NCI-H345 (cell line): ENCODE data around the gene SPDYE3.
A peak's percentile ranks its signal among the peaks of the same experiment; 100 is the strongest.
"Not testable (repeated sequence)": the region's sequence is repeated elsewhere in the genome, so short reads cannot be mapped to it uniquely, and the experiment has no call there.

Experiments
- DNase-seq: peaks from one replicate; lab custom pipeline; 2025; lab: John Stamatoyannopoulos, UW

Gene SPDYE3, protein sequence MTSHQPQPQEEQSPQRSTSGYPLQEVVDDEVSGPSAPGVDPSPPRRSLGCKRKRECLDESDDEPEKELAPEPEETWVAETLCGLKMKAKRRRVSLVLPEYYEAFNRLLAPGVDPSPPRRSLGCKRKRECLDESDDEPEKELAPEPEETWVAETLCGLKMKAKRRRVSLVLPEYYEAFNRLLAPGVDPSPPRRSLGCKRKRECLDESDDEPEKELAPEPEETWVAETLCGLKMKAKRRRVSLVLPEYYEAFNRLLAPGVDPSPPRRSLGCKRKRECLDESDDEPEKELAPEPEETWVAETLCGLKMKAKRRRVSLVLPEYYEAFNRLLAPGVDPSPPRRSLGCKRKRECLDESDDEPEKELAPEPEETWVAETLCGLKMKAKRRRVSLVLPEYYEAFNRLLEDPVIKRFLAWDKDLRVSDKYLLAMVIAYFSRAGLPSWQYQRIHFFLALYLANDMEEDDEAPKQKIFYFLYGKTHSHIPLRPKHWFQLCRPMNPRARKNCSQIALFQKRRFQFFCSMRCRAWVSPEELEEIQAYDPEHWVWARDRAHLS

DNA sequence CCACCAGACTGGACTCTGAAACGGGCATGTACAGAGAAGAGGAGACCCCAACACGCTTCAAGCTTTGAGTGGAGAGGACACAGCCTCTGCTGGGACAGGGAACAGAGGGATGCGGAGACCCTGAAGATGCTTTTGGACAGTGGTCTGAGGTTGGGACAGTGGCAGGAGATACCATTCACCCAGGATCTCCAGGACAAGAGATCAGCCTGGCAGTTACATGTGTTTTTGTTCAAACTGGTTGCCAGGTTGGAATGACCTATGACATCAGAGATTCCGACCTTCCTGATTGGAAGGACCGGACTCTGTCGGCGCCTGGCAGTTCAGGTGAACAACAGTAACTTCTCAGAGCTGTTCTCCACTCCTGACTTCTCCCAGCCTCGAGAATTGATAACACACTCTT, at the start of gene SPDYE3:
TSS of gene SPDYE3 (plus strand) at position 301 of the 400 bp plus-strand sequence. CDS start 184 bp downstream, outside the sequence.
- DNase-seq, result not testable (repeated sequence)

DNA sequence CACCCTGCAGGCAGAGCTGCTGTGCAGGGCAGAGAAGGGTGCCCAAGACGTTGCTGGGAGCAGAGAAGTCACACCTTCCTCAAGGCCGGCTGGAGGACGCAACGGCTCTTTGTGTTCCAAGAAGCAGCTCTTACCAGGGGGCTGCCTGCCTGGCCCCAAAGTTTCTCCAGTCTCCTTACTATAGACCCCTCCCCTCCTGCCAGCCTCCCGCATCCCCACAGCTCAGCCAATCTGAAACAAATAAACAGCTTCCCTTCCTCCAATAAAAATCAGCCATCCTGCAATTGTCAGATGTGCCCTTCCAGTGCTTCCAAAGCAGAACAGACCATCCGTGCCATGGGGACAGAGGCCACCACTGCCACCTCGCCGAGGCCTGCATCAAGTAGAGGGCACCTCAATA, 47.5 kb upstream of the SPDYE3 start:
- DNase-seq, result not testable (repeated sequence)

DNA sequence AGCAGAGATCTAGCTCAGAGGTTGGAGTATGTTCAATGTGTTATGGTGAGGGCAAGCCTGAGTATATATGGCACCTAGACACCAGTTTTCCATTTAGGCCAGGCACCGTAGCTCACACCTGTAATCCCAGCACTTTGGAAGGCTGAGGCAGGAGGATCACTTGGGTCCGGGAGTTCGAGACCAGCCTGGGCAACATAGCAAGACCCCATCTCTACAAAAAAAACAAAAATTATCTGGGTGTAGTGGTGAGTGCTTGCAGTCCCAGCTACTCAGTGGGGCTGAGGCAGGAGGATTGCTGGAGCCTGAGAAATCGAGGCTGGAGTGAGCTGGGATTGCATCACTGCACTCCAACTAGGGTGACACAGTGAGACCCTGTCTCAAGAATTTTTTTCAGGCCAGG, 44.6 kb upstream of the SPDYE3 start:
- not testable (repeated sequence) for DNase-seq

DNA sequence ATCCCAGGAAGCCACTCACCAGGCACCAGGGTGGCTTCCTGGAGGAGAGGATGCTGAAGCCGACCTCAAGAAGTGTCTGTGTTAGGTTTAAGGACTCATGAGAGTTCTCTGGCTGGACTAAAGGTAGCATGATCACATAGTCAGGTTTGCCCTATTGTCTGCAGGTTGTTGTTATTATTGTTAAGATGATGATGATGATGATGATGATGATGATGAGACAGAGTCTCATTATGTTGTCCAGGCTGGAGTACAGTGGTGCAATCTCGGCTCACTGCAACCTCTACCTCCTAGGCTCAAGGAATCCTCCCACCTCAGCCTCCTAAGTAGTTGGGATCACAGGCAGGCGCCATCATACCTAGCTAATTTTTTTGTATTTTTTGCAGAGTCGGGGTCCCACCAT, 43.3 kb upstream of the SPDYE3 start:
- DNase-seq, result not testable (repeated sequence)

DNA sequence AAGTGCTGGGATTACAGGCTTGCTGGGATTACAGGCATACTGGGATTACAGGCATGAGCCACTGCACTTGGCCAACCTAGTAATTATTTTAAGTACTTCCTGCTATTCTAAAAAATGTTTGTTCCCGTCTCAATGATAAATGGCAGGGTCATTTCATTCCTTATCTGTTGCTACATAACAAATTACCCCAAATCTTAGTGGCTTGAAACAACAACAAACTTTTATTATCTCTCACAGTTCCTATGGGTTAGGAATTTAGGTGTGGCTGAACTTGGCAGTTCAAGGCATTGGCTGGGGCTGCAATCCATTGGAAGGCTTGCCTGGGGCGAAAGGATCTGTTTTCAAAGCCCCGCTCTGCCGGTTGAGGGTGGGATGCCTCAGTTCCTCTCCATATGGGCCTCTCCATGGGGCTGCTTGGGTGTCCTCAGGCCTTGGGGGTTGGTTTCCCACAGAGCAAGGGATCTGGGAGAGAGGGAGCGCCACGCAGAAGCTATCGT, 42.8 kb upstream of the SPDYE3 start:
- not testable (repeated sequence) for DNase-seq

DNA sequence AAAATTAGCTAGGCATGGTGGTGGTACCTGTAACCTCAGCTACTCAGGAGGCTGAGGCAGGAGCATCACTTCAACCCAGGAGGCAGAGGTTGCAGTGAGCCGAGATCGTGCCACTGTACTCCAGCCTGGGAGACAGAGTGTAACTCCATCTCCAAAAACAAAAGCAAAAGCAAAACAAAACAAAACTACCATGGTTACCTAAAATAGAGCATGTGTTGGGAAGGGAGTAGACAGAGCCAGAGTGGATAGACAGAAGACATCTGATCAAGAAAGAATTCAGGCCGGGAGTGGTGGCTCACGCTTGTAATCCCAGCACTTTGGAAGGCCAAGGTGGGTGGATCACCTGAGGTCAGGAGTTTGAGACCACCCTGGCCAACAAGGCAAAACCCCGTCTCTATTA, 41.7 kb upstream of the SPDYE3 start:
- DNase-seq, result not testable (repeated sequence)

DNA sequence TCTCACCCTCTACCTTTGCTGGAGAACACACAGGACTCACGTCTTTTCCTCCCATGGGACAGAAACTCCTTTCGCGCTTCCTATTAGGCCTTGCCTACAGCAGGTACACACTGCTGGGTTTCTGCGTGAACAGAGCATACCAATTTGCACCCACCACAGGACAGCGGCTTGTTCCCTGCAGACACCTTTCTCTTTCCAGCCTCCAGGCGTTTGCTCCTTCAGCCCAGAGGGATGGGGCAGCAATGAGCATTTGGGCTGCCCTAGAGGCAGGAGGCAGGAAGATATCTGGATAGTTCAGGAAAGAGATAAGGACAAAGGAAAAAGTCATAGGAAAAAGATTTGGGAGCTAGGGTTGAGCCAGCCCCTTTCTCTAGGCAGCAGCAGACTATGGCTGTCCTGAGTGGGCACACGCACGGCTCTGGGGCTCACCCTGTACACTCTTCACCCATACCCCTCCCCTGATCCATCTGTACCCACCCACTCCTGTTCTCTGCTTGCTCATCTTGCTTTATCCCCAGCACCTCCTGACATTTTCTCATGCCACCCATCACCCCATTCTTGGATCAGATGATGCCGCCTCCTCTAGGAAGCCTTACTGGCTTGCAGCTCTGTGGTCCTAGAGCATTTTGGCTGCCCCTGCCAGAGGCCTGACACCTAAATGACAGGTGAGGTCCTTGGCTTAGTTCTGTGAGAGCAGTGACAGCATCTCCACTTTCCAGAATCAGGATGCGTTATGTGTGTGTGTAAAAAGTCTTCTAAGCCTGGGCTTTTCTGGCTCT, 40.7 kb upstream of the SPDYE3 start:
- no peak for DNase-seq

DNA sequence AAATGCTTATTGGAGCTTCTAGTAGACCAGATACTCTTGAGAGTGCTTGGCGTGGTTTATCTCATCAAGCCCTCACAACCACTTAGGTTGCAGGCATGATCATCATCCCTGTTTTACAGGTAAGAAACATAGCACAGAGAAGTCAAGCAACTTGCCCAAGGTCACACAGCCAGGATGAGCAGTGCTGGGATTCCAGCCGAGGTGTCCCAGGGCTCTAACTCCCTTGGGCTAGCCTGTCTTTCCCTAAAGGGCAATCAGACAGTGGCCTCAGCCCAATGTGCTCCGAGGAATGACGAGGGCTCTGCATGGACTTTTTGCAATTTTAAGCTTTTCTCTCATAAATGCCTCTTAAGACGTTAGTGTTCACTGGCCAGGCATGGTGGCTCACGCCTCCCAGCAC, 39.9 kb upstream of the SPDYE3 start:
- DNase-seq, result no peak

DNA sequence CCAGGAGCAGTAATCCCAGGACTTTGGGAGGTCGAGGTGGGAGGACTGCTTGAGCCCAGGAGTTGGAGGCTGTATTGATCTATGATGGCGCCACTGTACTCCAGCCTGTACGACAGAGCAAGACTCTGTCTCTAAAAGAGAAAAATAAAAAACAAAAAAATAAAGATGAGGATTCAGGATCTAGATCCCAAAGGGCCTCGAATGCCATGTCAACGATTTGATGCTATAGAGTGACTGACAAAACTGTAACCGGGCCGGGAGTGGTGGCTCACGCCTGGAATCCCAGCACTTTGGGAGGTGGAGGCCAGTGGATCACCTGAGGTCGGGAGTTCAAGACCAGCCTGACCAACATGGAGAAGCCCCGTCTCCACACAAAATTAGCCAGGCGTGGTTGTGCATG, 38.6 kb upstream of the SPDYE3 start:
- not testable (repeated sequence) for DNase-seq

DNA sequence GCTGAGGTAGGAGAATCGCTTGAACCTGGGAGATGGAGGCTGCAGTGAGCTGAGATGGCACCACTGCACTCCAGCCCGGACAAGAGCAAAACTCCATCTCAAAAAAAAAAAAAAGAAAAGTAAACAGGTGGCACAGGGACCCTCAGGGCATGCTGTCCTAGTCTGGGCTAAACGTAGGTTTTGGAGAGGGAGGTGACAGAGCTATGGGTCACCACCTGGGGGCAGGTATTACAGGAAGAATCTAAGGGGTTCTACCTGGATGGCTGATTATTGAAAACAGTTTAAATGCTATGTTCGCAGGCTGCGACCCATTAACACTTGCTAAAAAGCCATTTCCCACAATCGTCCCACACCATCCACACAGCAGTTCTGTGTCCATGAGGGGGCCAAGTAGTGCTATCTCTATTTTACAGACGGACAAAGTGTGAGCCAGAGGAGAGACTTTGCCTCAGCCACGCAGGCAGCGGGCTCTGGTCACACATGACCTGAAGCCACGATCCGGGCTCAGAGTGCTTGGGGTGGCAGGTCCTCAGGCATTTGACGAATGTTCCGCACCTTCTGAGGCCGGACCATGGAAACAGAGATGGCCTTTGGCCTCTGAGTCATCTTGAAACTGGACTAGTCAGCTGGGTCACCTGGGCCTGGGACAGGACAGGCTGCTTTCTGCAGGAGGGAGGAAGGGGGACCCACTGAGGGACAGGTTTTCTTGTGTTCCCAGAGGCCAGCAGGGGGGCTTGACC, 38.0 kb upstream of the SPDYE3 start:
- DNase-seq, result not testable (repeated sequence)

DNA sequence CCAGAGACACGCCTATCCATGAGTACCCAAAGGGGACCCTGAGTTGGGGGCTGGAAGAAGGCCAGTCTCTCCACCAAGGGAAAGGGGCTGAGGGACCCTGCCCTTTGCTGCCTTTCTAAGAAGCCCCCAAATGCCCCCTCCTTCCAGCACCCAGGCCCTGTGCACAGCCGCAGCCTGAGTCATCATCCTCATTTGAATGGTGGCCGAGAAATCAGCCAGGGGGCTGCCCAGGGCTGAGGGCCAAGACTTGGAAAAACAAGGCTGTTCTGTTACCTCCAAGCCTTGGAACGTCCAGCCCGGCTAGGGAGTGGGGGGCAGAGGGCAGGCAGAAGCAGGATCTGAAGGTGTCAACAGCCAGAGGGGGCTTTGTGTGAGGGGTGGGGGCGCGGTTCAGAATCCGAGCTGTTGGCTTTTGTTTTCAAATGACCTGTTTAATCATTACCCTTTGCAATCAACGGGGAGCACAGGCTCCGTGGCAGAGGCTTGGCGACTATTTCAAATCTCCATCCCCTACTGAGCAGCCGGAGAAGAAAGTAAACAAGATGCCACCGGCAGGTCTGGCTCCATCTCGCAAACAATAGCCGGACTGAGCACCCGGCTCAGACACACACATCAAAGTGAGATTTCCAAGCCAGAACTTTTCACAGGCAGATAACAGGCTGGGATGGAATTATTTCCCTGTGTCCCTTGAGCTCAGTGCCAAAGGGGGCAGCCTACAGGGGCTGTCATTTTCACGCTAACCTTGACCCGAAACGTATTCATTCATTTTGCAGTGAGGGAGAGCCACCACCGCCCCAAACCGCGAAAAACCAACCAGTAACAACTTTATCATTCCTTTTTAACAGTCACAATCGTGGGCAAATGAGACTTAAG, 37.2 kb upstream of the SPDYE3 start:
- DNase-seq, result peak; percentile 18

DNA sequence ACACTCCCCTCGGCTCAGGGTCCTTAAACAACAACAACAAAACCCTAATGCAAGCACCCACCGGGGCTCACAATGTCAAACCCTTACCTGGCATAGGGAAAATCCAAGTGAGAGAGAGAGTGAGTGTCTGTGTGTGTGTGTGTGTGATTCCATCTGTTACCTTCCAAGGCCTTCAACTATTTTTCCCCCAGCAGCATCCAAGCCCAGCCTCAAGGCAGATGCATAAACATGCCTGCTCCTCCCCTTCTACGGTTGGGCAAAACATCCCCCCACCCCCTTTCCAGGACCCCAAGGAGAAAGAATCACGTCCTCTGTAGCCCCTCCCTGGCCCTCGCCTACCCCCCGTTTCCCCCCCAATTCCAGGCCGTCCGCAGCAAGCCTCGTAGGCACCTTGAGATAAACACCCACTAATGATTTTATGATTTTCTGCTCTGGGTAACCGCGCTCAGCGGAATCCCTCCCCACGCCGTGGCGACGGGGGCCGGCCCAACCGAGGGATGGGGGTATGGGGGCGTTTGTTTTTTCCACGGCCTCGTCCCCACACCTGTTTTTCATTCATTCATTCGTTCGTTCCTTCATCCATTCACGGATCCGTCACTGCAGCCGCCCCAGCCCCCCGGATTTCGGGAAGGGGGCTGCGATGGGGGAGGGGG, 36.4 kb upstream of the SPDYE3 start:
- DNase-seq, result peak; percentile 18

DNA sequence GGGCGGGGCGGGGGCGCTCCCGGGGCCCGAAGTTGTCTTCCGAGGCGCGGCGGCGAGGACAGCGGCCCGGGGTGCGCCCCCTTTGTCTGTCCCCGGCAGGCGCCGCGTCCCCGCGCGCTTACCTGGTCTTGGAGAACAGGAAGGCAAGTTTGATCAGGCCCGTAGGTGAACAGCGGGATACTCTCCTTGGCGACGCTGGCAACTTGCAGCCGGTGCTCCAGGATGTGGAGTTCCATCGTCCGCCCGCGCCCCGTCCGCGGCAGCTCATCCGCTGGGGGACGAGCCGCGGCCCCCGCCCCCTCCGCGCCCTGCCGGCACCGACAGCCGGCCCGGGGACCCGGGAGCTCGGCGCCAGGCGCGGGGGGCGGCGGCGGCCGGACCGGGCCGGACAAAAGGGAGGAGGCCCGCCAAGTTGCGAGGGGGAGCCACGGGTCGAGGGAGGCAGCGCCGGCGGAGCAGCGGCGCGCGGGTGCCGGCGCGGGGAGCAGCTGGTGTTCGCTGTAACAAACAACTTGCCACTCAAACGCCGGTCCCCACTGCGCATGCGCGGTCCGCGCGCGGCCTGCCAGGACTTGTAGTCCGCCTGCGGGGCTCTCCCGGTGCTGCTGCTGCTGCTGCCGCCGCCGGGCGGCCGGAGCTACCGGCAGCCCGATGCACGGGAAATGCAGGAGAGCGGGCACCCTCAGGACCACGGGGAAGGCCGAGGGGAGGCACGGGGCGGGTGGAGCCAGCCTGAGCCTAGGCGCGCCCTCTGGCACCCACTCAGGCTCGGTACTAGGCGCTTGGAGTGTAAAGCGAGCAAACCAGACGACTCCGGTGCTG, 35.6 kb upstream of the SPDYE3 start:
- peak; percentile 95 for DNase-seq

DNA sequence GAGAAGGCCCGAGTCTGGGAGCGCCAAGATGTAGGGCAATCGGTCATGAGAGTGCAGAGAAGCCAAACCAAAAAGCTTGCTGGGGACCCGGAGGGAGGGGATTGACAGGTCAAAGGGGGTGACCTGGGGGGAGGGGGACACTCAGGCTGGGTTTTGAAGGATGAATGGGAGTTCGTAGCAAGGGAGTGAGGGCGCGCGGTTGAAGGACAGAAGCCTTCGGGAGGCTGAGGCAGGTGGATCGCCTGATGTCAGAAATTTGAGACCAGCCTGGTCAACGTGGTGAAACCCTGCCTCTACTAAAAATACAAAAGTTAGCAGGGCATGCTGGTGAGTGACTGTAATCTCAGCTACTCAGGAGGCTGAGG, 35.0 kb upstream of the SPDYE3 start:
- not testable (repeated sequence) for DNase-seq

DNA sequence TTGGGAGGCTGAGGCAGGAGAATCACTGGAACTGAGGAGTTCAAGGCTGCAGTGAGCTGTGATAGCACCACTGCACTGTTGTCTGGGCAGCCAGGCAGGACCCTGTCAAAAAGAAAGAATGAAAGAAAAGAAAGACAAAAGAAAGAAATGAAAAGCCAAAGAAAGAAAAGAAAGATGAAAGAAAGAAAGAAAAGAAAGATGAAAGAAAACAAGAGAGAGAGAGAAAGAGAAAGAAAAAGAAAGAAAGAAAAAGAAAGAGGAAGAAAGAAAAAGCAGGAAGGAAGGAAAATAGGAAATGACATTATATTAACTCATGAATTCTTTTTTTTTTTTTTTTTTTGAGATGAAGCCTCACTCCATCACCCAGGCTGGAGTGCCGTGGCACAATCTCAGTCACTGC, 32.4 kb upstream of the SPDYE3 start:
- DNase-seq, result no peak

DNA sequence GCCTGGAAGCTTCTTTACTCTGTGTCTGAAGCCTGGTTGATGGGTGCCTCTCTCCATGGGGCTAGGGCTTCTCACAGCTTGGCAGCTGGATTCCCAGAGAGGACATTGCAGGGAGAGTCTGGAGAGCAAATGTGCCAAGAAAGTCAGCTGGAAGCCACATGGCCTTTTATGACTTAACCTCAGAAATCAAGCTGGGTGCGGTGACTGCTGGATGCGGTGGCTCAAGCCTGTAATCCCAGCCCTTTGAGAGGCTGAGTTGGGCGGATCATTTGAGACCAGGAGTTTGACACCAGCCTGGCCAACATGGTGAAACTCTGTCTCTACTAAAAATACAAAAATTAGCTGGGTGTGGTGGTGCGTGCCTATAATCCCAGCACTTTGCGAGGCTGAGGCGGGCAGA, 31.4 kb upstream of the SPDYE3 start:
- not testable (repeated sequence) for DNase-seq

DNA sequence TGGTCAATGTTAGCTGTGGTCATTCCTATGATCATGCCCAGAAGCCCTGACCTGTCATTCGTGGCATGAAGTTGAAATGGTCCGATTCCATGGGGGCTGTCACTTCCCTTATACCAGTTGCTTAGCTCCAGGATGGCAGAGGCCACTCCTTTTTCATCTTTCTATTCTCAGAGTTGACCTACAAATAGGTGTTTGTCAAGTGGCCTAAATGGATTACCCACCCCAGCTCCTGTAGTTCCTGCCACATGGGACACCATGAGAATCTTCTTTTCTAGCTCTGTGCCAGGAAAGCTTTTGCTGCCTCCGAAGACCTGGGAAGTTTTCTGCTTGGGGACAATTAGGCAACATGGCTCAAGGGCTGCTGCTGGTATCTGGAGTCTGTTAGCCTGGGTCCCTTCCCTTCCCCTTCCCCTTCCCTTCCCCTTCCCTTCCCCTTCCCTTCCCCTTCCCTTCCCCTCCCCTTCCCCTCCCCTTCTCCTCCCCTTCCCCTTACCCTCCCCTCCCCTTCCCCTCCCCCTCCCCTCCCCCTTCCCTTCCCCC, 25.4 kb upstream of the SPDYE3 start:
- not testable (repeated sequence) for DNase-seq

DNA sequence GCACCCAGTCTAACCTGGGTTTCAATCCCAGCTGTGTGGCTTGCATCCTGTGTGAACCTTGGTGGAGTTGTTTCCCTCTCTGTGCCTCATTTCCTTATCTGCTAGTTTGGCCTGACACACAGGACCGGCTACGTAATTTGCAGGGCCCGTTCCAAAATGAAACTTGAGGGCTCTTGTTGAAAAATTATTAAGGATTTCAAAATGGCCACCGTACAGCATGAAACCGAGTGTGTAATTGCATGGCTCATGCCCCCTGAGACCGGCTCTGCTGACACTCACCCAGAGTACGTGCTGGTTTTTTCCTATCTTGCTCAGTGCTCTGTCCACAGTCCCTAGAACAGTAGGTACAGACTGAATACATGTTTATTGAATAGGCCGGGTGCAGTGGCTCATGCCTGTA, 24.4 kb upstream of the SPDYE3 start:
- not testable (repeated sequence) for DNase-seq
